ENCODE data around the gene MED8.

GRCh38 chr1:43438006-43438405 lies 48.4 kb upstream of the MED8 start:
- TF ChIP-seq, protein P1, sequence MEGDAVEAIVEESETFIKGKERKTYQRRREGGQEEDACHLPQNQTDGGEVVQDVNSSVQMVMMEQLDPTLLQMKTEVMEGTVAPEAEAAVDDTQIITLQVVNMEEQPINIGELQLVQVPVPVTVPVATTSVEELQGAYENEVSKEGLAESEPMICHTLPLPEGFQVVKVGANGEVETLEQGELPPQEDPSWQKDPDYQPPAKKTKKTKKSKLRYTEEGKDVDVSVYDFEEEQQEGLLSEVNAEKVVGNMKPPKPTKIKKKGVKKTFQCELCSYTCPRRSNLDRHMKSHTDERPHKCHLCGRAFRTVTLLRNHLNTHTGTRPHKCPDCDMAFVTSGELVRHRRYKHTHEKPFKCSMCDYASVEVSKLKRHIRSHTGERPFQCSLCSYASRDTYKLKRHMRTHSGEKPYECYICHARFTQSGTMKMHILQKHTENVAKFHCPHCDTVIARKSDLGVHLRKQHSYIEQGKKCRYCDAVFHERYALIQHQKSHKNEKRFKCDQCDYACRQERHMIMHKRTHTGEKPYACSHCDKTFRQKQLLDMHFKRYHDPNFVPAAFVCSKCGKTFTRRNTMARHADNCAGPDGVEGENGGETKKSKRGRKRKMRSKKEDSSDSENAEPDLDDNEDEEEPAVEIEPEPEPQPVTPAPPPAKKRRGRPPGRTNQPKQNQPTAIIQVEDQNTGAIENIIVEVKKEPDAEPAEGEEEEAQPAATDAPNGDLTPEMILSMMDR (IDR thresholded peaks at IDR 0.05) = no peak
- no peak for TF ChIP-seq POLR2AphosphoS5 (IDR thresholded peaks at IDR 0.05)
- TF ChIP-seq POLR2A (IDR thresholded peaks at IDR 0.05; ENCODE audit: low read depth) = no peak
- TF ChIP-seq EP300 (IDR thresholded peaks at IDR 0.05) = no peak
